HL-60/S4 treated with phorbol 12-myristate 13-acetate at 8.2 ng/mL for 4 days and 3 days (cell line): Measurements from ENCODE around the gene B4GAT1.
"Not testable (repeated sequence)": the region's sequence is repeated elsewhere in the genome, so short reads cannot be mapped to it uniquely, and the experiment has no call there.

Experiments
- in situ Hi-C: fragments of 300-500 bp; cut with MboI; formaldehyde crosslinking; loops from 2 replicates; pipeline ENCODE4 v1.15.0; 2022; ENCODE audit warnings: low sequenced_read_pairs

B4GAT1 gene

GRCh38 chr11:66347425-66348276 is at the start of gene B4GAT1:
Gene B4GAT1 (minus strand): TSS chr11:66347629. CDS start chr11:66347545, 84 bp downstream.
- in situ Hi-C loops, result no loop called here

GRCh38 chr11:66393954-66394353 is 46.5 kb upstream of the B4GAT1 start:
- in situ Hi-C loops, result no loop called here

GRCh38 chr11:66391322-66391721 is 43.9 kb upstream of the B4GAT1 start:
- in situ Hi-C loops, result no loop called here

- in situ Hi-C loops, result loop anchor here (10.0 kb wide), 1 partner anchor 84 kb away; no protein-coding TSS in a partner anchor
These were observed 41.5 kb upstream of the B4GAT1 start for GRCh38 chr11:66388780-66389386.

GRCh38 chr11:66386171-66387069 is 39.0 kb upstream of the B4GAT1 start:
- in situ Hi-C loops, result loop anchor here (10.0 kb wide), 1 partner anchor 82 kb away; no protein-coding TSS in a partner anchor

GRCh38 chr11:66384316-66384715 is 36.9 kb upstream of the B4GAT1 start:
- in situ Hi-C loops, result loop anchor here (10.0 kb wide), 1 partner anchor 80 kb away; no protein-coding TSS in a partner anchor

GRCh38 chr11:66380264-66380663 is 32.8 kb upstream of the B4GAT1 start:
- in situ Hi-C loops, result loop anchor here (10.0 kb wide), 1 partner anchor 75 kb away; no protein-coding TSS in a partner anchor

GRCh38 chr11:66373690-66374287 is 26.4 kb upstream of the B4GAT1 start:
- in situ Hi-C loops, result not testable (repeated sequence)

GRCh38 chr11:66373265-66373664 is 25.8 kb upstream of the B4GAT1 start:
- in situ Hi-C loops, result no loop called here

GRCh38 chr11:66371627-66372415 is 24.4 kb upstream of the B4GAT1 start, which contains the start of gene SLC29A2:
Gene SLC29A2 (minus strand): TSS chr11:66371760. CDS start chr11:66371591, 169 bp downstream.
- in situ Hi-C loops, result no loop called here

GRCh38 chr11:66369073-66369894 is 21.9 kb upstream of the B4GAT1 start:
- in situ Hi-C loops, result no loop called here

- in situ Hi-C loops, result no loop called here
These were observed 21.1 kb upstream of the B4GAT1 start for GRCh38 chr11:66368484-66368883.

GRCh38 chr11:66367561-66368312 is 20.3 kb upstream of the B4GAT1 start:
- in situ Hi-C loops, result no loop called here

- in situ Hi-C loops, result no loop called here
These were observed 19.5 kb upstream of the B4GAT1 start for GRCh38 chr11:66366844-66367477.

- in situ Hi-C loops, result no loop called here
These were observed 18.5 kb upstream of the B4GAT1 start for GRCh38 chr11:66365711-66366619.

- in situ Hi-C loops, result no loop called here
These were observed 17.7 kb upstream of the B4GAT1 start for GRCh38 chr11:66365166-66365565.
